ENCODE measurements around the gene NUP214.

DNA sequence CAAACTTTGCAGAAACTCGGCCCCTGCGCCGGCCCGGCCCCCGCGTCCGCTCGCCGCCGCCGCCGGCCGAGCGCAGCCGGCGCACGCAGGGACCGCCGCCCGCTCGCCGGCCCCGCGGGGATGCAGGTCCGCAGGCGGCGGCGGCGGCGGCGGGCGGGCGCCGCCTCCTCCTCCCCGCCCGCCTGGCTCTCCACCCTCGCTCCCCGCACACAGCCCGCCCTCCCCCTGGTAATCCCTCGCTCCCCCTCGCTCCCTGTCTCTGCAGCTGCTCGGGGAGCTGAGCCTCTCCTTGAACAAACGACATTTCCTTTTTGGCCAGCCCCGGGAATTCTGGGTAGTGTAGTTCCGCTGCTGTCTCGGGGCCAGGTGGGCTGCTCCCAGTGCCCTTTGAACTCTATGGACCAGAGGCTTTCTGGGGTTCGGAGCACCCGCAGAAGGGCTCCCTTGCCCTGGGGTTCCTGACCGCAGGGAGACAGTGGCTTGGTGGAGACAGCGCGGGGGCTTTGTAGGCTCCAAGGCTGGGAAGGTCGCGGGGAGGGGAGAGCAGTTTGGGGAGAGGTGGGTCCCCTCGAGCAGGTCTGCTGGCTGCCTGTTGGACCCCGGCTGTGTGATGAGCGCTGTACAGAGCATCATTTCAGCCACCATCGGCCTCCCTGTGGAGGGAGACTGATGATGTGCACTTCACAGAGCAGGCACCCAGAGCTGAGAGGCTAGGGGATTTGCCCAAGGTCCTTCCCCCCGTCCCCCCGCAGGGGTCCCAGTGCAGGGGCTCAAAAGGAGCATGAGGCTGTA, 152.7 kb downstream of the NUP214 start:
- TF ChIP-seq, protein P1, sequence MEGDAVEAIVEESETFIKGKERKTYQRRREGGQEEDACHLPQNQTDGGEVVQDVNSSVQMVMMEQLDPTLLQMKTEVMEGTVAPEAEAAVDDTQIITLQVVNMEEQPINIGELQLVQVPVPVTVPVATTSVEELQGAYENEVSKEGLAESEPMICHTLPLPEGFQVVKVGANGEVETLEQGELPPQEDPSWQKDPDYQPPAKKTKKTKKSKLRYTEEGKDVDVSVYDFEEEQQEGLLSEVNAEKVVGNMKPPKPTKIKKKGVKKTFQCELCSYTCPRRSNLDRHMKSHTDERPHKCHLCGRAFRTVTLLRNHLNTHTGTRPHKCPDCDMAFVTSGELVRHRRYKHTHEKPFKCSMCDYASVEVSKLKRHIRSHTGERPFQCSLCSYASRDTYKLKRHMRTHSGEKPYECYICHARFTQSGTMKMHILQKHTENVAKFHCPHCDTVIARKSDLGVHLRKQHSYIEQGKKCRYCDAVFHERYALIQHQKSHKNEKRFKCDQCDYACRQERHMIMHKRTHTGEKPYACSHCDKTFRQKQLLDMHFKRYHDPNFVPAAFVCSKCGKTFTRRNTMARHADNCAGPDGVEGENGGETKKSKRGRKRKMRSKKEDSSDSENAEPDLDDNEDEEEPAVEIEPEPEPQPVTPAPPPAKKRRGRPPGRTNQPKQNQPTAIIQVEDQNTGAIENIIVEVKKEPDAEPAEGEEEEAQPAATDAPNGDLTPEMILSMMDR (IDR thresholded peaks at IDR 0.05): no peak
- no peak for TF ChIP-seq POLR2A (IDR thresholded peaks at IDR 0.05)
